SHP77 treated with DMSO at 0.1 percent for 48 hours (cell line): ENCODE data around the gene DOK5.
A peak's percentile ranks its signal among the peaks of the same experiment; 100 is the strongest.
"Not testable (repeated sequence)": the region's sequence is repeated elsewhere in the genome, so short reads cannot be mapped to it uniquely, and the experiment has no call there.

Experiments
- DNase-seq: peaks from one replicate; lab custom pipeline; 2025; lab: John Stamatoyannopoulos, UW

Gene DOK5

DNA sequence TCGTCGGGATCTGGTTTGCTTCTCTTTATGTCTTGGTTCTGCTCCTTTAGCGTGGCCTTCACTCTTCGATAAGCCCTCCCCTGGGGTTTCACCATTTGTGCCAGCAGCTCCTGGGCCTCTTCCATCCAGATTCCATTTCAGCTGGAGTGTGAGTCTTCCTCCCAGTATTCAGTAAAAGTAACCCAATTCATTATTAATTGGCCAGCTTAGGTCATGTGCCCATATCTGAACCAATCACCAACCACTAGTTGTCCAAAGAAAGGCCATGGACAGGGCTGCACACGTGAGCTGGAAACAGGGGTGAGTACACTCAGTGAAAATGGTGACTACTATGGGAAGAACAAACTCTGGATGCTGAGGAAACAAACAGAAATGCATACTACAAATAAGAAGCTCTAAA, 2.8 kb upstream of the DOK5 start:
- DNase-seq, result no peak

DNA sequence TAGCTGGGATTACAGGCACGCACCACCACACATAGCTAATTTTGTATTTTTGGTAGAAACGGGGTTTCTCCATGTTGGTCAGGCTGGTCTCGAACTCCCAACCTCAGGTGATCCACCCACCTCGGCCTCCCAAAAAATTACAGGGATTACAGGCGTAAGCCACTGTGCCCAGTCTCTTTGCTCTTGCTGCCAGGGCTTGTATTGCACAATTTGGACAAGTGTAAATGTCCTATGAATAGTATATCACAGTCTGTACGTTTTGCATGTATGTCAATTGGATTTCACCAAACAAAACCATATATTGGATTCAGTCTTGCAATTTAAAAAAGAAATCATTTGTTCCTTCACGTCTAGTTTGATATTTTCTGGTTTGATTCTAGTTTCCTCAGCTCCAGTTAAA, 2.1 kb upstream of the DOK5 start:
- no peak for DNase-seq

DNA sequence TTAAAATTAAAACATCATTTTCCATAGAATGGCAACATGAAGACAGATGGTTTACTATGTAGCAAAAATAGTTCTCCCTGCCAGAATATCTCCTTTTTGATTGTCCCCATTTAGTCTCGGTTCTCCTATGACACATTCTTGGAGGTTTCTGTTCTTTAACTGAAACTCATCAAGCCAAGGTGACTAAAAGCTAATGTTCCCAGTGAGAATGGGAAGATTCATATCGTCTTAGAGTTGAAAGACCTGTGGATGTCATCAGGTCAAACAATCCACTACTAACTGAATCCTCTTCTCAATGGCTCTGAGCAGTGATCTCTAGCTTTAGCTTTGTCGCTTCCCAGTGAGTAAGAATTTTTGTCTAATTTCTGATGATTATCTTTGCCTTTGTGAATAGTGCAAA, 1.3 kb upstream of the DOK5 start:
- DNase-seq, result no peak

DNA sequence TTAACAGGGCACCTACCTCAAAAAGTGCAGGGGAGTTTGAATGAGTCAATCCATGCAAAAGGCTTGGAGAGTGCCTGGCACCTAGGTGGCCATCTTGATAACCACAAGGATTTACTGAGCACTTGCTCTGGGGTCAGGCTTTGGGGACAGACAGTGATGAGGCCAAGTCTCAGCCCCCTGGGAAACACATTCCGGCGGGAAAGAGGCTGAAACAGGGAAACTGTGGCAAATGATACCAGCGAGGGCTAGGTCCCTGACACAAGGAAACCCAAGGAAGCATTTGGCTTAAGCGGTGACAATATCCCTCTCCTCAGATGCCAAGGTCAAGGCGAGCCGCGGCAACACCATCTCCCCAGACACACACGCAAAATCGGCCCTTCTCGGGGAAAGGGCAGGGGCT, 527 bp upstream of the DOK5 start:
- DNase-seq, result no peak

DNA sequence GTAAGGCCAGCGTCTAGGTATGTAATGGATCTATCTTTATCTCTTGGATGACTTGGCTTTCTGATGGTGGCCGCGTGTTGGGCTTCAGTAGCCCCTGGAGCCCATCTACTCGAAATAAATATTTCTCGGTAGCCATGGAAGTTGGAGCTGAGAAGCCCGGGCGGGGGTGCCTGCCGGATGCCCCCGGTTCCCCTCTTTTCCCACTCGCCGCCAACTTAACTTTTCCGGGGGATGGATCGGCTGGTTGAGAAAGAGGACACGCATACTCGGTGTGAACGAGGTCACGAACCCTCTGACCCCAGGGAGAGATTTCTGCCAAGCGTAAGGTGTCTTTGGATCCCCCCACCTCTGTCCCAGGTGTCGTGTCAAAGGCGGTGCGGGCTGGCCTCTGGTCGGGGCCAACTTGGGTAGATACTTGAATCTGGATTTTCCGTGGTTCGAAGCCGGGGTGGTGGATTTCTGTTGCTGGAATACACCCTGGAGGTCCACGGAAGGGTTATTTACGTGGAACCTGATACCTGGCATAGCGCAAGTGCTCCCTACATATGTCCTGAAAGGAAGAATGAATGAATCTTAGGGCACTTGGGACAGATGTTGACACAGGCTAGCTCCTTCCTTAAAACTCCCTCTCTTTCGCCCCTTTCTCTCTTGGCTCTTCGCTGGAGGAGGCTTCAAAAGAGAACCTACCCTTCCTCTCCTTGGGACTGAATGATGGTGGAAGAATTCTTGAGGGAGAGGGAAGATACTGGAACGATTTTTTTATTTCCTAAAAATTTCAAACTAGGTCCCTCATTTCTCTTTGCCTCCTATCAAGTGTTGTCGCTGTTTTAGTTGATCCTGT, 996 bp downstream of the DOK5 start:
- no peak for DNase-seq

DNA sequence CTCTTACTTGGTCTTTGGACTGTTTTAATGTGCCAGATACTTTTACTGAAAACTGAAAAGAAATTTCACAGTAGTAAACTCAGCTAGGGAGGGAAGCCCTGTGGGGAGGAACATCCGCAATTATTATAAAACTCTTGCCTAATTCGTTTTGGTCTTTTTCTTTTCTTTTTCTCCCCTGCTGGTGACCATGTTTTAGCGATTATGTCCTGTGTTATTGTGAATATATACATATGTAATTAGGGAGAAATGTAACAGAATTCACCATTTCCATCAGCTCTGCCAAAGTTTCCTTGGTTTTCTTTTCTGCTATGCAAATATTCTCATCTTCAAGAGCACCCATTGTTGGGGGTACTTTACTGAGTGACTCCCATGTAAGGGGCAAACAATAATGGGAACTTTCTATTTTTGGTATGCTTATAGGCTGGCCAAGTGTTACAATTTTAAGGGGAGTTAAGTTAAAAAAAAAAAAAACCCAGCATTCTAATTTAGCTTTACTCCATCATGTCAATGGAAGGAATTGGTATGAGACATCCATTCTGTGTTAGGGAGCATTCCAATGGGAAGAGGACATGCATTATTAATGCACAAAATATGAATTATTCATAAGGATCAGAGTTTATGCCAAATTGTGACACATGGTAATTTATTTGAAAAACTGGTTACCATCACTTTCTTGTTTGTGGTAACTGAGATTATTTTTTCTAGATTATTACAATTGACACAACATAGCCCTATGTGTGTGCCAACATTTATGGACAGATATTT, 2.0 kb downstream of the DOK5 start:
- no peak for DNase-seq

DNA sequence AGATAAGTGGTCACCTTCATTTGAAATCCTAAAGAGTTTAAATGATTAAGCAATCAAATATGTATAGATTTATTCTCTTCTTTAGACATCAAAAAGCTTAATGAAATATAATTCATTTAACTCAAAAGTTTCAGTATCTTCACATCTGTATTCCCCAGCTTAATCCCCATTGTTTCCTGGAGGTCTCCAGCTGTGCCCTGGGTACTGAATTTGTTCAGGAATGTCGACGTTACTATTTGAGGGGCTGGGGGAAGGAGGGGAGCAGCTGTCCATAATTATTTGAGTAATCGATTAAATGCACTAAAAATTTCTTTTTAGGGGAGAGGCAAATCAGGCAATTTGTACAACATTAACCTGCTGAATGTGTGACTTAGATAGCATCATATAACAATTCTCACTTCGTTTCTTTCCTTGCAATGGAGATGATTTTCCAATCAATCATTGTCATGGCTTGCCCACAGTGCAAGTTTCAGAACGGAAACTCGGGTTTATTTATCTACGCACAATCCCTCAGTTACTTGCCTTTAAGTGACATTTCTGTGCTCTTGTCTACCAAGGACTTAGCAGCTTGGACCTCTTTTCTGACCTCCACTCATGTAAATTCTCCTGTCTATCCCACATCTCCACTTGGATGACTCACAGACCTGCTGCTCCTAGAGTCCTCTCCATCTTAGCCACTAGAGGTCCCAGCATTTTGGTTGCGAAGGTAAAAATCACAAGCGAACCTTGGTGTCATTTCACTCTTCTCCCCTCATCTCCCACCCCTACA, 3.9 kb downstream of the DOK5 start:
- DNase-seq, result no peak

DNA sequence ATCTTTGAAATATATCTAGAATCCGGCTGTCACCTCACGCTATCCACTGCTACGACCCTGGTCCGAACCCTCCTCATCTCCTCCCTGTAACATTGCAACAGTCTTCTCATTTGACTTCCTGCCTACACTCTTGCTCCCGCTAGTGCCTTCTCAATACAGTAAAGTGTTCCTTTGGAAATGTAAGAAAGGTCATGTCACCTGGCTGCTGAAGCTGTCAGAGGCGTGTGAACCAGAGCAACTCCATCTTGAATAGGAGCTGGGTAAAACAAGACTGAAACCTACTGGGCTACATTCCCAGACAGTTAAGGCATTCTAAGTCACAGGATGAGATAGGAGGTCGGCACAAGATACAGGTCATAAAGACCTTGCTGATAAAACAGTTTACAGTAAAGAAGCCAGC, 4.5 kb downstream of the DOK5 start:
- DNase-seq, result not testable (repeated sequence)

DNA sequence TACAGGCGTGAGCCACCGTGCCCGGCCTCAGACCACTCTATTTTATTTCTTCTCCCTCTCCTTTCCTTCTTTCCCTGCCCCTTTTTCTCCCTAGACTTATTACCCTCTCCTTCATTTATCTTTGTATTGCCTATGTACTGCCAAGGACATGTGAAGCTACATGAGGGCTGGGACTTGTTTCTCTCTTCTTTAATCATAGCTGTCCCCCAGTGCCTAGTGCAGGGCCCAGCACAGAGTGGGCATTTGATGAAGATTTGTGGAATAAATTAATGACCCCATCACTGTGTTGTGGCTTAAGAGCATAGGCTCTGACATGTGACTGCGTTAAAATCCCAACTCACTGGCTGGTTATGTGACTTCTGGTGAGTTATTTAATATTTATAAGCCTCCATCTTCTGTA, 6.0 kb downstream of the DOK5 start:
- no peak for DNase-seq

DNA sequence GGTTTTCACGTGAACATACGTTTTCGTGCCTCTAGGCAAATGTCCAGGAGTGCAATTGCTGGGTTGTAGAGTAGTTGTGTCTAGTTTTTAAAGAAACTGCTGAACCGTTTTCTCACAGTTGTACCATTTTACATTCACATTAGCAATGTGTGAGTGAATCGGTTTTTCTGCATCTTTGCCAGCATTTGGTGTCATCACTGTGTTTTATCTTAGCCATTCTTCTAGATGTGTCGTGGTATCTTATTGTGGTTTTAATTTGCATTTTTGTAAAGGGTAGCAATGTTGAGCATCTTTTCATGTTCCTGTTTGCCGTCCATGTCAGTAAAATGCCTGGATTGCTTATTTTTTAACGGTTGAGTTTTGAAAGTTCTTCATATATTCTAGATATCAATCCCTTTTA, 10.2 kb downstream of the DOK5 start:
- DNase-seq, result no peak

DNA sequence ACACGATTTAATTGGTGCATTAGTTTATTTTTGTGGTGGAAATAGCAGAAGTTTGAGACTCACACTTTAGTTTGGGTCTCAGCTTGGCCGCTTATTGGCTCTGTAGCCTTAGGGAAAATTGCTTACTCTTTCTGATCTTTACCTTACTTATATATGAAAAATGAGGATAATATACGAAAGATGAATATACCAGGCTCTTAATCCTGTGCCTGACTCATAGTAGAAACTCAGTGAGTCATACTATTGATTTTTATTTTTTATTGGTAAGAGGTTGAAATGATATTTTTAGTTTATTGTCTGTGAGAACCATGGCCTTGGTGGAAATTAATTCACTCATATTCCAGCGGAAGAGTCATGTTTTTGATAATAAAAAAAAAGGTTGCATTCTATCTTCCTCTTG, 11.2 kb downstream of the DOK5 start:
- no peak for DNase-seq

DNA sequence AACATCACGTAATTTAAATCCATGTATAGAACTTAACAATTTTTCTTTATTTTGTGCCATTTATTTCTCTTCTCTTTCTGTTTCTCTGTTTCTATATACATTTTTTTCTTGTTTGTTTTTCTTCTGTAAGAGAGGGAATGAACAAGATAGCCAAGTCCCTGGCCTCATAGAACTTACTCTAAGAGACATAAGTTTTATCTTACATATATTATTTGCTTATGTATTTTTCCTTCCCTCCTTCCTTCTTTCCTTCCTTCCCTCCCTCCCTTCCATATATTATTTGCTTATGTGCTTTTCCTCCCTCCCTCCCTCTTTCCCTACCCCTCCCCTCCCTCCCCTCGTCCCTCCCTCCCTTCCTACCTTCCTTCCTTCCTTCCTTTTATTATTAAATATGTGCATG, 13.0 kb downstream of the DOK5 start:
- DNase-seq, result no peak

DNA sequence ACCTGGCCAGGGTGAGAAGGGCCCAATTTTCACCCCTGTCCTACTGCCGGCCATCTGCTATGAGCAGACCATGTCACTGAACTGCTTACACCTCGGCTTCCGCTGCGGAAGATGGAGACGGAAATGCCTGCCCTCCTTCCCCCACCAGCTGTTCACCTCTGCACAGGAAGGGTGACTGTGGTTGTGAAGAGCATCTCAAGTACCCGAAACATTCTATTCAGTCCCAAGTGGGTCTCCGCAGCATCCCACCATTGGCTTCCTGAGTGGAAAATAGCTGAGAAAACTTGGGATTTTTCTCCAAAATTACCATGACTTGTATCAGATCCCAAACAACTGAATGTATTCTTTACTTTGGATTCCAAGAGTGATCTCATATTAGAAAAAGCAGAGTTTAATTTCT, 16.1 kb downstream of the DOK5 start:
- no peak for DNase-seq

DNA sequence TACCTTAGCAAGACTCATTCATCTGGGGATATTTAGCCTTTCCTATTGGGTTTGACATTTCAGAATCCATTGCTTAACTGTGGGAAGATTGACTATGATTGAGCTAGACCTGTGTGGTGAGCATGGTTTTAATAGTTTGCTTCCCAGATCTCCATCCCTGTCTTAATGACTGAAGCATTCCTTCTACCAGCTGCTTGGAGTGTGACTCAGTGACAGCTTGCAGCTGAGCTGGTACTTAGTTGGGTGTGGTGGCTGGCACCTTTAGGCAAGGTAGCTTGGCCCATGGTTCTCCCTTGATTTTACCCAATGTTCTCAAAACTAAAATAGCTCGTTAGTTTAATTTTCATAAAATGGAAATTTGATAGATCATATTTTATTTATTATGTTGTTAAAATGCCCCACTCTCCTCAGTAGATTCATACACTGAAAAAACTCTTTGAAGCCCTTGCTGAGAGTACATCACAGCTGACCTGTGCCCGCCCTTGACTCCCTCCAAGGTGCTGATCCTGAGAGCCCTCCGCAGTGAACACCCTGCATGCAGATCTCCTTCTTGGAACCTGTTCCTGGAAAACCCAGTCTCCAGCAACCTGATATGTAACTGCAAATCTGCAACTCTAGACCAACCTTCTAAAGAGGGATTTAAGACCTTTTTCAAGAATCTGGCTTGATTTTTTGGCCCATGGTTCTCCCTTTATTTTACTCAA, 19.1 kb downstream of the DOK5 start:
- no peak for DNase-seq

DNA sequence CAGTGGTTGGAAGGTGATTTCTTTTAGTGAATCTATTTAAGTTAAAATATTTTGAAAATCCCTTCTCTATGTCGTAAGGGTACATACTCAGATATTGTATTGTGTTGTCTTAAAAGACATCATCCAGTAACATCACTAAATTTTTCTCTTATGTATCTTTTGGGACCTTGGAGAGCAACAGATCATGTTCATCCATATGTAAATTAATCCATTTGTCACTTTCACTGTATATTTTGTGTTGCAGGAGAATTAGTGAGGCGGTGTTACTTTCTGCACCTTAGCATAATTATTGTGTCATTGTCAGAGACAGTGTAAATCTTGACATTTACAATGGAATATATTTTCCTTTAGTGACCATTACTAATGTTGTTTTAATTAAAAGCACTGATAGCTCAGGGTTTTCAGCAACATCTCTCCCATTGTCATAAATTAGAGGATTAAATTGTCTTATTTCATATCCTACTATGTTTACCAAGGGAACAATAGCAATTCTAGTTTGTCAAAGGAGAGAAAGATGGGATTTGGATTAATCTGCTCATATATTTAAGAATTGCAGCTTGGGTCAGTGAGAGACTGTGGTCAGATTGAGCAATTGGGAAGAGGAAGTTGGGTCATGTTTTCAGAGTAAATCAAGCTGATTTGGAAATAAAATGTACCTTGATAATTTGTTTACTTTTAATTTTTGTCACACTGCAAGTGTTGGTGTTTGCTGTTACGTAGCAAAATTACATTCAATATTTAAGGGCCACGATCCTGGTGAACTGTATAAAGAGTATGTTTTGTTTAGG, 22.7 kb downstream of the DOK5 start:
- DNase-seq, result no peak

DNA sequence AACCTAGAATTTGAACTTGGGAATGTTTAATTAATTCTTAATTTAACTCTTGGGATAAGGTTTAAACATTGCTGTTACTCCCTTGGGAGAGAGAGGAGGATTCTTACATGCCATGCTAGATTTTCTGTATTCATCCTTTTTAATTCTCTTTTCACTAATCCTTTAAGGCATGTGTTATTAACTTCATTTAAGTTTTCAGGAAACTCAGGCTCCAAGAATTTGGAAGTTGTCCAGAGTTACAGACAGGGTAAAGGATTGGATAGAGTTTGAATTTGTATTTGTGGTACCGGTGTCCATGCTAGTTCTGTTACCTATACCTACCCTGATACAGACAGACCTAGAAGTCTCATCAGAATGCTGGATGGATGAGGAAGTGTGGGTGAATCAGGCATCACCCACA, 23.7 kb downstream of the DOK5 start:
- DNase-seq, result no peak

DNA sequence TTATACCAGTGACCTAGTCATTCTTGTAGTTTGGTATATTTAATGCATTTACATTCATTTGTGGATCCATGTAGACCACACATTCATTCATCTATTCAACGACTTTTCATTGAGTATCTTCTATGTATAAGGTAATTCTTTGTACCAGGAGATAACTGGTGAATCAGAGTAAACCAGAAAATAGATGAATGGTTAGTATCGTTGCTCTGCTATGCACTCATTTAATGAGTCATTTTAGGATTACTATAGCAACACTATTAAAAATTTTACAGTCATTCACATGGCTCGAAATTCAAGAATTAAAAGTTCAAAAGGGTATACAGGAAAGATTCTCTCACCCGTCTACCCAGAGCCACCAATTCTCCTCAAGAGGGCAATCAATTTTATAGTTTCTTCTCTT, 26.8 kb downstream of the DOK5 start:
- no peak for DNase-seq

DNA sequence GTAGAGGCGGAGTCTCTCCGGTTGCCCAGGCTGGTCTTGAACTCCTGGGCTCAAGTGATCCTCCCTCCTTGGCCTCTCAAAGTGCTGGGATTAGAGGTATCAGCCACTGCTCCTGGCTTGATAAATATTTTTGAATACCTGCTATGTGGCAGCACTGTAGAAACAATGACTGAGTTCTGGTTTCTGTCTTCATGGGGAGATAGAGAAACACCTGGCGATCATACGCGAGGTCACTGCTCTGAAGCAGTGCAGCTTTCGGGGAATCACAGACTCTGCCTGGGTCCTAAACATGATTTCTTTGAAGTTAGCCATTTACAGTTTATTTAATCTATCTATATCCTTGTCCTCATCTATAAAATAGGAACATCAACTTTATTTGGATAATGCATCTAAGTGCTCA, 31.2 kb downstream of the DOK5 start:
- DNase-seq, result peak; percentile 28

DNA sequence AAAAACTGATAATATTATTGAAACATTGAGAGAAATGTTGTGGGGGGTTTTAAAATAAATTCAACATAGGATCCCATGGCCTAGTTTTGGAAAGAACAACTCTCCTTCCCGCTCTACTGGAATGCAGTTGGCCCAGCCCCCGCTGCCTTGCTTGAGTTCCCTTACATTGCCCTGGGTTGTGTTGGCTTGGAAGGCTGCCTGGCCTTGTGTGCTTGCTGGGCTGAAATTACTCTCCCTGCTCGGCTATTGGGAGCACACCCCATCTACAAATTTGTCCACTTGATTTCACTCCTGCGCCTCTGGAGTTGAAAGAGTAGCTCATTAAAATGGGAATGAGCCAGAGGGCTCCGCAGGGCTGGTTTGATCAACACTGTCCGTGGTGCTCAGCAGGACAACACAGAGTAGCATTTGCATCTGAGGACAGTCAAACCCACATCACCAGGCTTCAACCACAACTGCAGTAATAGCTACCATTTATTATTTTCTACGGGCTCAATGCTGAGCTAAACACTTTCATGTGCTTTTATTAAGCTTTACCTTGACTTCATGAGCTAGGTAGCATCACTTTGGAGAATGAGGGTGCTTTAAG, 35.2 kb downstream of the DOK5 start:
- no peak for DNase-seq

DNA sequence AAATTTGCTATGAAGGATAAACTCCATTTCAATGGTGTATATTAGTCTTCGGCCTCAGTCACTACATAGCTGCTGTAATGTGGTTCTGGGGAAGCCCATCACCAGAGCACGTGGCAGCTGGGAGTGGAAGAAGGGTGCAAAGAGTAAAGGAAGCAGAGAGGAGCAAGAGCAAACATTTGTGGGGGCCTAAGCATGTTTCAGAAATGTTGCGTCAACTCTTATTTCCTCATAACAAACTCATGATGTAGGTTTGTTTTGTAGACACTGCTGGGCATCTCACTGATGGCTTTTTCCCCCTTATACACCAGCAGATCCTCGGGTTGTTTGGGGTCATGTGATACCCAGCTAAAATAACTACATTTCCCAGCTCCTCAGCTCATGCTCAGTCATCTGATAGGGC, 37.3 kb downstream of the DOK5 start:
- no peak for DNase-seq

DNA sequence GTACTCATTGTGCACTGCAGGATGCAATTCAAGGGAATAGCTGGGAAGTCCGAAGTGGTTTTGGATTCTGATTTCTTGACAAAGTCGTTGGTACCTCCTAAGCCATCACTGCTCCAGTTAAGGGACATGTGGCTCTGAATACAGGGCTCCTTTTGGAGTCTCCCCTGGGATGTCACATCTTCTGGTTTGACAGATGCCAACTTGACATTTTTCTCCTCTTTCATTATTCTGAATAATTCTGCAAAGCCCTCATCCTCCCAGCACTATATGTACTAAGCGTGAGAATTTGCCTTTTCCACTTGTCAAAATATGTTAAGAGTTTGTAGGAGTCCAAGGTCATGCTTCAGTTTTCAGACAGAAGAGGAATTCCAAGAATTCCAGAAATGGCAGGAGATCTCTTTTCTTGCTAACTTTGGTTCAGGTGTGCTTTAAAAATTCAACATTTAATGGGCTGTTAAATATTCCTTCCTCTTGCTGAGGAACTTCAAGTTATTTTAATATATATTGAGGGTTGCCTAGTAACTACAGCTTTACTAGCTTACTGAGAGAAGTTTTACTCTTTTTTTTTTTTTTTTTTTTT, 38.7 kb downstream of the DOK5 start:
- DNase-seq, result no peak
